ENCODE measurements around the gene OPALIN. TPM values are rescaled to one million over a fixed set of nuclear protein-coding genes. Genes with fewer than 3 reads are reported as not detected.

OPALIN gene
- total RNA-seq (not detected), polyA plus RNA-seq (not detected)

- 79% methylated on average over 7 of the region's 7 CpGs for WGBS
- no peak within 1 kb of the TSS for H3K27ac ChIP-seq (ENCODE audit: low read depth in 1 of 2, low read length in 2 of 2)
- H3K27me3 ChIP-seq (ENCODE audit: control insufficient read depth in 4 of 4, insufficient read depth in 4 of 4, low read length in 3 of 4): no peaks in the 10 kb centered on the region
- no peak within 1 kb of the TSS for H3K4me3 ChIP-seq (ENCODE audit: low read depth in 1 of 3, low read length in 3 of 3)
- no peak within 1 kb of the TSS for H3K9ac ChIP-seq (ENCODE audit: low read depth in 1 of 2, low read length in 2 of 2)
- no peaks in the 10 kb centered on the region for H3K36me3 ChIP-seq (ENCODE audit: control insufficient read depth in 4 of 4, insufficient read depth in 3 of 4, low read depth in 1 of 4, low read length in 3 of 4)
- no peak for DNase-seq (ENCODE audit: low spot score)
- TF ChIP-seq REST (IDR thresholded peaks at IDR 0.05) (no peak), FOXA1 (IDR thresholded peaks at IDR 0.05) (no peak), JUND (IDR thresholded peaks at IDR 0.05) (no peak), RAD21 (IDR thresholded peaks at IDR 0.05) (no peak), HNF4A (conservative IDR thresholded peaks at IDR 0.05) (no peak), NR2F2 (IDR thresholded peaks at IDR 0.05) (no peak), RXRA (IDR thresholded peaks at IDR 0.05) (no peak), MAX (IDR thresholded peaks at IDR 0.05) (no peak)
- no peaks in the 10 kb centered on the region for H3K4me1 ChIP-seq (ENCODE audit: control insufficient read depth in 4 of 4, insufficient read depth in 4 of 4, low read length in 3 of 4)
- H3K9me3 ChIP-seq (ENCODE audit: control insufficient read depth in 4 of 4, low read length in 3 of 4): no peaks in the 10 kb centered on the region
These were observed at the start of gene OPALIN for GRCh38 chr10:96358851-96359540. OPALIN (minus strand) TSS chr10:96359002; CDS start chr10:96358896, 106 bp downstream.

GRCh38 chr10:96408201-96408600 lies 49.4 kb upstream of the OPALIN start:
- WGBS: 62% methylated on average over 1 of the region's 1 CpG
- Histone ChIP-seq H3K9ac (ENCODE audit: low read depth in 1 of 2, low read length in 2 of 2) (no peak overlapping the region), H3K9me3 (ENCODE audit: control insufficient read depth in 4 of 4, low read length in 3 of 4) (no peaks in the 10 kb centered on the region), H3K27me3 (ENCODE audit: control insufficient read depth in 4 of 4, insufficient read depth in 4 of 4, low read length in 3 of 4) (peaks cover 0 to 9% (median 1%) of the 10 kb centered on the region in 4 donors), H3K27ac (ENCODE audit: low read depth in 1 of 2, low read length in 2 of 2) (no peak overlapping the region), H3K4me3 (ENCODE audit: low read depth in 1 of 3, low read length in 3 of 3) (no peak overlapping the region), H3K36me3 (ENCODE audit: control insufficient read depth in 4 of 4, insufficient read depth in 3 of 4, low read depth in 1 of 4, low read length in 3 of 4) (no peaks in the 10 kb centered on the region), H3K4me1 (ENCODE audit: control insufficient read depth in 4 of 4, insufficient read depth in 4 of 4, low read length in 3 of 4) (no peaks in the 10 kb centered on the region)
- TF ChIP-seq RAD21 (IDR thresholded peaks at IDR 0.05) (no peak), EGR1 (IDR thresholded peaks at IDR 0.05; ENCODE audit: low read depth in 2 of 2) (no peak), NR2F2 (IDR thresholded peaks at IDR 0.05) (no peak), FOXA1 (IDR thresholded peaks at IDR 0.05) (no peak), RXRA (IDR thresholded peaks at IDR 0.05) (no peak), REST (IDR thresholded peaks at IDR 0.05) (no peak), FOXA2 (IDR thresholded peaks at IDR 0.05) (no peak), HNF4A (conservative IDR thresholded peaks at IDR 0.05) (no peak), TAF1 (conservative IDR thresholded peaks at IDR 0.05) (no peak), GABPA (IDR thresholded peaks at IDR 0.05 in 1 of 2, conservative IDR thresholded peaks at IDR 0.05 in 1 of 2) (no peak), ZBTB33 (IDR thresholded peaks at IDR 0.05) (no peak), HNF4G (IDR thresholded peaks at IDR 0.05) (no peak), CTCF (IDR thresholded peaks at IDR 0.05; ENCODE audit: low read depth, low read length, missing input control) (no peak), MAX (IDR thresholded peaks at IDR 0.05) (no peak), YY1 (IDR thresholded peaks at IDR 0.05) (no peak)
- DNase-seq (ENCODE audit: low spot score): no peak
